DMS 273 treated with DMSO at 0.1 percent for 48 hours (cell line): ENCODE results near the gene IRF5.

Source experiments
- DNase-seq: peaks from one replicate; lab custom pipeline; 2025; lab: John Stamatoyannopoulos, UW

IRF5 gene

GRCh38 chr7:128919881-128920799 is 17.6 kb upstream of the IRF5 start:
- DNase-seq = no peak

GRCh38 chr7:128920913-128921582 is 16.7 kb upstream of the IRF5 start:
- no peak for DNase-seq

- no peak for DNase-seq
Observed at GRCh38 chr7:128921866-128922440, 15.8 kb upstream of the IRF5 start.

- no peak for DNase-seq
Observed at GRCh38 chr7:128922496-128923410, 15.0 kb upstream of the IRF5 start.

GRCh38 chr7:128923411-128923800 is 14.3 kb upstream of the IRF5 start:
- DNase-seq = no peak

GRCh38 chr7:128924707-128925588 is 12.8 kb upstream of the IRF5 start:
- no peak for DNase-seq

GRCh38 chr7:128928159-128928813 is 9.4 kb upstream of the IRF5 start:
- no peak for DNase-seq

- DNase-seq = no peak
Observed at GRCh38 chr7:128928882-128929788, 8.6 kb upstream of the IRF5 start.

- no peak for DNase-seq
Observed at GRCh38 chr7:128931190-128931798, 6.4 kb upstream of the IRF5 start.

- no peak for DNase-seq
Observed at GRCh38 chr7:128931965-128932861, 5.5 kb upstream of the IRF5 start.

- no peak for DNase-seq
Observed at GRCh38 chr7:128932862-128933179, 4.9 kb upstream of the IRF5 start.

- DNase-seq = no peak
Observed at GRCh38 chr7:128933180-128933891, 4.4 kb upstream of the IRF5 start.

GRCh38 chr7:128934361-128935341 is 3.1 kb upstream of the IRF5 start:
- DNase-seq = no peak

- DNase-seq = no peak
Observed at GRCh38 chr7:128935342-128935730, 2.4 kb upstream of the IRF5 start.

GRCh38 chr7:128936798-128937197 is 929 bp upstream of the IRF5 start:
- DNase-seq = no peak

GRCh38 chr7:128937271-128937646 is 468 bp upstream of the IRF5 start:
- no peak for DNase-seq
